ENCODE results near the gene TSPAN5. TPM values are rescaled to one million over a fixed set of nuclear protein-coding genes. Genes with fewer than 3 reads are reported as not detected.

TSPAN5 gene
- total and polyA plus RNA-seq, 9 of the 15 experiments (the other 6 are each of a cell fraction or from before 2014, with no cell fraction given): 0.58 to 6.6 (median 0.73) TPM

DNA sequence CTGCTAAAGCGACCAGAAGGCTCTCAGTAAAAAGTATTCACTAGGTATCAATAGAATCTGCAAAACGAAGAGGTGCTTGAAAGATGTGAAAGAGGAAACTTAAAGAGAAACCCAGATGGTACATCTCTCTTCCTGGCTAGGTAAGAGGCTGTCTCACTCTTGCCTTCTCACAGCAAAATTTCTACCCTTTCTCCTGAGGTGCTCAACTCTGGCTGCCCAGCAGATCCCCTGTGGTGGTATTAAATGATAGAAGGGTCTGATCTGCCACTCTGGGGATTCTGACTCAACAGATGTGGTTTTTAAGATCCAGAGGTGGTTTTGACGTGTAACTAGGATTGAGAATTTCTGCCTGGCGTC lies 14.9 kb upstream of the TSPAN5 start:
- Histone ChIP-seq H3K9me1 (ENCODE audit: control insufficient read depth, insufficient read depth, low read length) (no peaks in the 10 kb centered on the region), H3K4me2 (ENCODE audit: insufficient read depth, low read length) (no peak overlapping the region), H3K36me3 (ENCODE audit: control insufficient read depth, insufficient read depth, low read length) (no peaks in the 10 kb centered on the region), H3K27me3 (ENCODE audit: control insufficient read depth in 2 of 2, insufficient read depth in 2 of 2, low read length in 2 of 2) (no peaks in the 10 kb centered on the region), H4K20me1 (replicated peaks; ENCODE audit: control insufficient read depth, insufficient read depth, low read length) (no peaks in the 10 kb centered on the region; the same call in 1 of the 2 replicates), H3K79me2 (ENCODE audit: control insufficient read depth, insufficient read depth, low read length) (no peaks in the 10 kb centered on the region), H3K4me1 (replicated peaks in 1 of 2; ENCODE audit: control insufficient read depth in 2 of 2, insufficient read depth in 2 of 2, low read length in 2 of 2) (peaks cover 0 to 3% of the 10 kb centered on the region in 2 experiments; a peak in 2 of 5 replicates), H3K9ac (ENCODE audit: insufficient read depth in 1 of 2, low read depth in 2 of 2, low read length in 2 of 2) (no peak overlapping the region), H3K4me3 (no peak overlapping the region), H3K9me3 (replicated peaks; ENCODE audit: control insufficient read depth, insufficient read depth, low read depth, low read length) (no peaks in the 10 kb centered on the region), H3K27ac (ENCODE audit: extremely low read depth, low read depth, low read length) (no peak overlapping the region), H2AFZ (ENCODE audit: low read depth, low read length) (no peak overlapping the region)
- POLR2A ChIA-PET: no interaction called here
- no peak for DNase-seq (ENCODE audit: extremely low read depth in 1 of 4, low spot score in 3 of 4)
- WGBS (ENCODE audit: insufficient coverage, low coverage, missing lambda C conversion rate): 23% methylated on average over 4 of the region's 4 CpGs
- no peak for ATAC-seq
- in situ Hi-C loops (cut with MboI) (no loop called here), intact Hi-C loops (cut with micrococcal nuclease) (no loop called here)
- CTCF ChIA-PET (ENCODE audit: low intra/inter-chr PET ratio): no interaction called here
- no peak for FAIRE-seq
- no TSS peak for BruUV-seq (replicated peaks)
- TF ChIP-seq ZBTB8A (IDR thresholded peaks at IDR 0.05; ENCODE audit: partially characterized antibody) (no peak), PTBP1 (IDR thresholded peaks at IDR 0.05; ENCODE audit: low read depth, low read length) (no peak), HNRNPL (IDR thresholded peaks at IDR 0.05; ENCODE audit: low read depth, low read length) (no peak), NFYB (IDR thresholded peaks at IDR 0.05; ENCODE audit: extremely low read depth, insufficient read length) (no peak), TEAD4 (IDR thresholded peaks at IDR 0.05; ENCODE audit: low read length) (no peak), TEAD4 (CRISPR knock-in tag; IDR thresholded peaks at IDR 0.05; ENCODE audit: borderline replicate concordance) (no peak), ARID2 (IDR thresholded peaks at IDR 0.05) (no peak), DNMT1 (IDR thresholded peaks at IDR 0.05) (no peak)
- TF ChIP-seq, protein P1, sequence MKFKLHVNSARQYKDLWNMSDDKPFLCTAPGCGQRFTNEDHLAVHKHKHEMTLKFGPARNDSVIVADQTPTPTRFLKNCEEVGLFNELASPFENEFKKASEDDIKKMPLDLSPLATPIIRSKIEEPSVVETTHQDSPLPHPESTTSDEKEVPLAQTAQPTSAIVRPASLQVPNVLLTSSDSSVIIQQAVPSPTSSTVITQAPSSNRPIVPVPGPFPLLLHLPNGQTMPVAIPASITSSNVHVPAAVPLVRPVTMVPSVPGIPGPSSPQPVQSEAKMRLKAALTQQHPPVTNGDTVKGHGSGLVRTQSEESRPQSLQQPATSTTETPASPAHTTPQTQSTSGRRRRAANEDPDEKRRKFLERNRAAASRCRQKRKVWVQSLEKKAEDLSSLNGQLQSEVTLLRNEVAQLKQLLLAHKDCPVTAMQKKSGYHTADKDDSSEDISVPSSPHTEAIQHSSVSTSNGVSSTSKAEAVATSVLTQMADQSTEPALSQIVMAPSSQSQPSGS (CRISPR knock-in tag; IDR thresholded peaks at IDR 0.05): no peak
- TF ChIP-seq, protein P2, sequence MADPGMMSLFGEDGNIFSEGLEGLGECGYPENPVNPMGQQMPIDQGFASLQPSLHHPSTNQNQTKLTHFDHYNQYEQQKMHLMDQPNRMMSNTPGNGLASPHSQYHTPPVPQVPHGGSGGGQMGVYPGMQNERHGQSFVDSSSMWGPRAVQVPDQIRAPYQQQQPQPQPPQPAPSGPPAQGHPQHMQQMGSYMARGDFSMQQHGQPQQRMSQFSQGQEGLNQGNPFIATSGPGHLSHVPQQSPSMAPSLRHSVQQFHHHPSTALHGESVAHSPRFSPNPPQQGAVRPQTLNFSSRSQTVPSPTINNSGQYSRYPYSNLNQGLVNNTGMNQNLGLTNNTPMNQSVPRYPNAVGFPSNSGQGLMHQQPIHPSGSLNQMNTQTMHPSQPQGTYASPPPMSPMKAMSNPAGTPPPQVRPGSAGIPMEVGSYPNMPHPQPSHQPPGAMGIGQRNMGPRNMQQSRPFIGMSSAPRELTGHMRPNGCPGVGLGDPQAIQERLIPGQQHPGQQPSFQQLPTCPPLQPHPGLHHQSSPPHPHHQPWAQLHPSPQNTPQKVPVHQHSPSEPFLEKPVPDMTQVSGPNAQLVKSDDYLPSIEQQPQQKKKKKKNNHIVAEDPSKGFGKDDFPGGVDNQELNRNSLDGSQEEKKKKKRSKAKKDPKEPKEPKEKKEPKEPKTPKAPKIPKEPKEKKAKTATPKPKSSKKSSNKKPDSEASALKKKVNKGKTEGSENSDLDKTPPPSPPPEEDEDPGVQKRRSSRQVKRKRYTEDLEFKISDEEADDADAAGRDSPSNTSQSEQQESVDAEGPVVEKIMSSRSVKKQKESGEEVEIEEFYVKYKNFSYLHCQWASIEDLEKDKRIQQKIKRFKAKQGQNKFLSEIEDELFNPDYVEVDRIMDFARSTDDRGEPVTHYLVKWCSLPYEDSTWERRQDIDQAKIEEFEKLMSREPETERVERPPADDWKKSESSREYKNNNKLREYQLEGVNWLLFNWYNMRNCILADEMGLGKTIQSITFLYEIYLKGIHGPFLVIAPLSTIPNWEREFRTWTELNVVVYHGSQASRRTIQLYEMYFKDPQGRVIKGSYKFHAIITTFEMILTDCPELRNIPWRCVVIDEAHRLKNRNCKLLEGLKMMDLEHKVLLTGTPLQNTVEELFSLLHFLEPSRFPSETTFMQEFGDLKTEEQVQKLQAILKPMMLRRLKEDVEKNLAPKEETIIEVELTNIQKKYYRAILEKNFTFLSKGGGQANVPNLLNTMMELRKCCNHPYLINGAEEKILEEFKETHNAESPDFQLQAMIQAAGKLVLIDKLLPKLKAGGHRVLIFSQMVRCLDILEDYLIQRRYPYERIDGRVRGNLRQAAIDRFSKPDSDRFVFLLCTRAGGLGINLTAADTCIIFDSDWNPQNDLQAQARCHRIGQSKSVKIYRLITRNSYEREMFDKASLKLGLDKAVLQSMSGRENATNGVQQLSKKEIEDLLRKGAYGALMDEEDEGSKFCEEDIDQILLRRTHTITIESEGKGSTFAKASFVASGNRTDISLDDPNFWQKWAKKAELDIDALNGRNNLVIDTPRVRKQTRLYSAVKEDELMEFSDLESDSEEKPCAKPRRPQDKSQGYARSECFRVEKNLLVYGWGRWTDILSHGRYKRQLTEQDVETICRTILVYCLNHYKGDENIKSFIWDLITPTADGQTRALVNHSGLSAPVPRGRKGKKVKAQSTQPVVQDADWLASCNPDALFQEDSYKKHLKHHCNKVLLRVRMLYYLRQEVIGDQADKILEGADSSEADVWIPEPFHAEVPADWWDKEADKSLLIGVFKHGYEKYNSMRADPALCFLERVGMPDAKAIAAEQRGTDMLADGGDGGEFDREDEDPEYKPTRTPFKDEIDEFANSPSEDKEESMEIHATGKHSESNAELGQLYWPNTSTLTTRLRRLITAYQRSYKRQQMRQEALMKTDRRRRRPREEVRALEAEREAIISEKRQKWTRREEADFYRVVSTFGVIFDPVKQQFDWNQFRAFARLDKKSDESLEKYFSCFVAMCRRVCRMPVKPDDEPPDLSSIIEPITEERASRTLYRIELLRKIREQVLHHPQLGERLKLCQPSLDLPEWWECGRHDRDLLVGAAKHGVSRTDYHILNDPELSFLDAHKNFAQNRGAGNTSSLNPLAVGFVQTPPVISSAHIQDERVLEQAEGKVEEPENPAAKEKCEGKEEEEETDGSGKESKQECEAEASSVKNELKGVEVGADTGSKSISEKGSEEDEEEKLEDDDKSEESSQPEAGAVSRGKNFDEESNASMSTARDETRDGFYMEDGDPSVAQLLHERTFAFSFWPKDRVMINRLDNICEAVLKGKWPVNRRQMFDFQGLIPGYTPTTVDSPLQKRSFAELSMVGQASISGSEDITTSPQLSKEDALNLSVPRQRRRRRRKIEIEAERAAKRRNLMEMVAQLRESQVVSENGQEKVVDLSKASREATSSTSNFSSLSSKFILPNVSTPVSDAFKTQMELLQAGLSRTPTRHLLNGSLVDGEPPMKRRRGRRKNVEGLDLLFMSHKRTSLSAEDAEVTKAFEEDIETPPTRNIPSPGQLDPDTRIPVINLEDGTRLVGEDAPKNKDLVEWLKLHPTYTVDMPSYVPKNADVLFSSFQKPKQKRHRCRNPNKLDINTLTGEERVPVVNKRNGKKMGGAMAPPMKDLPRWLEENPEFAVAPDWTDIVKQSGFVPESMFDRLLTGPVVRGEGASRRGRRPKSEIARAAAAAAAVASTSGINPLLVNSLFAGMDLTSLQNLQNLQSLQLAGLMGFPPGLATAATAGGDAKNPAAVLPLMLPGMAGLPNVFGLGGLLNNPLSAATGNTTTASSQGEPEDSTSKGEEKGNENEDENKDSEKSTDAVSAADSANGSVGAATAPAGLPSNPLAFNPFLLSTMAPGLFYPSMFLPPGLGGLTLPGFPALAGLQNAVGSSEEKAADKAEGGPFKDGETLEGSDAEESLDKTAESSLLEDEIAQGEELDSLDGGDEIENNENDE (IDR thresholded peaks at IDR 0.05; ENCODE audit: low read depth, low read length): no peak

All from K562 (cell line).